GM19025 (cell line): ENCODE results near the gene GABRG3.

Experiments used
- ATAC-seq: cut with Tn5 transposase; IDR thresholded peaks from one replicate; pipeline ENCODE4 v1.9.1; 2021; ENCODE audit warnings: mild to moderate bottlenecking, low read depth, moderate library complexity; ENCODE audit not compliant: unreplicated experiment

The GABRG3 gene

GRCh38 chr15:27589782-27590181 lies 618.8 kb downstream of the GABRG3 start:
- ATAC-seq = no peak
